PC-3 (cell line): ENCODE measurements around the gene CCL20. TPM values are rescaled to one million over a fixed set of nuclear protein-coding genes. Genes with fewer than 3 reads are reported as not detected.

Source experiments
- ATAC-seq: fragments of 200-7000 bp; cut with Tn5 transposase; 2 replicates; pipeline ENCODE4 v1.9.1; 2020; ENCODE audit warnings: mild to moderate bottlenecking, moderate library complexity
- BruUV-seq: library from RNA; stranded (reverse); fragments of 400-500 nt; replicated peaks from 2 replicates; lab custom pipeline; 2021; lab: Mats Ljungman, UMichigan
- CTCF ChIA-PET: fragments of 300-600 bp; sonication (Branson Sonifier 250); formaldehyde crosslinking; loops from one replicate; lab custom pipeline; 2022; ENCODE audit warnings: antibody characterized with exemption; lab: Charles Lee
- POLR2A ChIA-PET: fragments of 300-600 bp; sonication (Branson Sonifier 250); formaldehyde crosslinking; loops from one replicate; lab custom pipeline; 2022; ENCODE audit warnings: antibody characterized with exemption; ENCODE audit not compliant: unreplicated experiment; lab: Charles Lee
- DNase-seq: peaks from one replicate; pipeline ENCODE4 v3.0.0-alpha.2; 2015
- H2AFZ ChIP-seq: fragments of 300-600 bp; sonication (generic); 2 replicates; pipeline ENCODE4 v1.6.0; 2016; ENCODE audit warnings: antibody characterized with exemption, low read length
- H3F3A ChIP-seq: fragments of 300-600 bp; sonication (generic); one replicate; pipeline ENCODE4 v1.6.0; 2017; ENCODE audit warnings: antibody characterized with exemption, low read length, control low read depth, mild to moderate bottlenecking; ENCODE audit not compliant: unreplicated experiment
- H3K27ac ChIP-seq: fragments of 300-600 bp; sonication (generic); 2 replicates; pipeline ENCODE4 v1.5.1; 2016; ENCODE audit warnings: mild to moderate bottlenecking, low read length
- H3K27me3 ChIP-seq: fragments of 300-600 bp; sonication (generic); 2 replicates; pipeline ENCODE4 v1.6.1; 2016; ENCODE audit warnings: low read length, mixed read lengths
- H3K36me3 ChIP-seq: fragments of 300-600 bp; sonication (generic); 2 replicates; pipeline ENCODE4 v1.6.1; 2016; ENCODE audit warnings: low read depth, mixed run types, low read length, mixed read lengths
- H3K4me1 ChIP-seq: fragments of 300-600 bp; sonication (generic); 2 replicates; pipeline ENCODE4 v1.5.1; 2016; ENCODE audit warnings: low read length; ENCODE audit not compliant: insufficient read depth
- H3K4me2 ChIP-seq: fragments of 300-600 bp; sonication (generic); 2 replicates; pipeline ENCODE4 v1.6.0; 2016; ENCODE audit warnings: low read length
- H3K4me3 ChIP-seq: fragments of 300-600 bp; sonication (generic); 2 replicates; pipeline ENCODE4 v1.5.1; 2016; ENCODE audit warnings: mild to moderate bottlenecking, low read length, mixed read lengths
- H3K79me2 ChIP-seq: fragments of 300-600 bp; sonication (generic); 2 replicates; pipeline ENCODE4 v1.6.1; 2017; ENCODE audit warnings: low read length, mixed read lengths
- H3K9ac ChIP-seq: fragments of 300-600 bp; sonication (generic); 2 replicates; pipeline ENCODE4 v1.6.0; 2016; ENCODE audit warnings: mild to moderate bottlenecking, low read length
- H3K9me2 ChIP-seq: fragments of 300-600 bp; sonication (generic); replicated peaks from 2 replicates; pipeline ENCODE4 v1.6.1; 2016; ENCODE audit warnings: mixed run types, low read length, mixed read lengths
- H3K9me3 ChIP-seq: fragments of 300-600 bp; sonication (generic); 2 replicates; pipeline ENCODE4 v1.6.1; 2016; ENCODE audit warnings: low read length, mixed read lengths
- H4K20me1 ChIP-seq: fragments of 300-600 bp; sonication (generic); 2 replicates; pipeline ENCODE4 v1.6.1; 2016; ENCODE audit warnings: low read length, mixed read lengths
- EZH2 ChIP-seq: fragments of 300-600 bp; sonication (generic); IDR thresholded peaks from one replicate; pipeline ENCODE4 v1.6.1; 2017; ENCODE audit warnings: antibody characterized with exemption, mild to moderate bottlenecking, low read length; ENCODE audit not compliant: unreplicated experiment
- EZH2phosphoT487 ChIP-seq: fragments of 300-600 bp; sonication (generic); IDR thresholded peaks from 2 replicates; pipeline ENCODE4 v1.6.1; 2018; ENCODE audit warnings: mild to moderate bottlenecking, antibody characterized with exemption, low read length, borderline replicate concordance
- intact Hi-C: fragments of 100-400 bp; cut with micrococcal nuclease; formaldehyde crosslinking; loops from 2 replicates; pipeline ENCODE4 v1.9.0; 2023
- total RNA-seq: library from RNA; depleted of rRNA; stranded (reverse); fragments of >200 nt; gene quantifications from 2 replicates; pipeline ENCODE4 v1.2.3, GENCODE V29; 2014
- TF ChIP-seq, protein P1 (sequence below): fragments of 300-600 bp; sonication (generic); conservative IDR thresholded peaks from 2 replicates; pipeline ENCODE4 v1.5.1; 2017; ENCODE audit warnings: antibody characterized with exemption, low read depth, mild to moderate bottlenecking, low read length

Gene CCL20
- total RNA-seq, 1 experiment from 2014 or later, result 1.8 TPM

DNA sequence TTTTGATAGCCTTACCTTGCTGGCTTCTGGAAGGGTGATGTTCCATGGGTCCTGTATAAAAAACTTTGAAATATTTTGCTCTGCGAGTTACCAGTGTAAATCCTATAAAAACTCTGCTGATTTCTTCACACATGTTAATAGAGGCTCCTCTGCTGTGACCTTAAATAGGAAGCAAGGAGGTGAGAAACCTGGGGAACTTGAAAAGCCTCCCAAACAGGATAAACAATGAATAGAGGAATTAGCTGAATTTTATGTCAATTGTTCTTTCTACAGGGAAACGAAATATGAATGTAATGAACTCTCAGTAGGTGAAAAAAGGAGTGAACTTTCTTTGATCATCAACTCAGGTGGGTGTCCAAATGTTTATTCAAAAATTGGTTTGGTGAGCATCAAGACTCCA is 10.8 kb upstream of the CCL20 start:
- H3K4me3 ChIP-seq, result no peak overlapping the region
- no peaks in the 10 kb centered on the region for H3K4me1 ChIP-seq
- ATAC-seq (no peak), DNase-seq (no peak)
- no peaks in the 10 kb centered on the region for H3K27me3 ChIP-seq
- no peak overlapping the region for H3K27ac ChIP-seq
- CTCF ChIA-PET, result no interaction called here
- H3K9ac ChIP-seq, result no peak overlapping the region
- intact Hi-C loops, result no loop called here
- TF ChIP-seq EZH2phosphoT487 (no peak), EZH2 (no peak)
- TF ChIP-seq, protein P1, sequence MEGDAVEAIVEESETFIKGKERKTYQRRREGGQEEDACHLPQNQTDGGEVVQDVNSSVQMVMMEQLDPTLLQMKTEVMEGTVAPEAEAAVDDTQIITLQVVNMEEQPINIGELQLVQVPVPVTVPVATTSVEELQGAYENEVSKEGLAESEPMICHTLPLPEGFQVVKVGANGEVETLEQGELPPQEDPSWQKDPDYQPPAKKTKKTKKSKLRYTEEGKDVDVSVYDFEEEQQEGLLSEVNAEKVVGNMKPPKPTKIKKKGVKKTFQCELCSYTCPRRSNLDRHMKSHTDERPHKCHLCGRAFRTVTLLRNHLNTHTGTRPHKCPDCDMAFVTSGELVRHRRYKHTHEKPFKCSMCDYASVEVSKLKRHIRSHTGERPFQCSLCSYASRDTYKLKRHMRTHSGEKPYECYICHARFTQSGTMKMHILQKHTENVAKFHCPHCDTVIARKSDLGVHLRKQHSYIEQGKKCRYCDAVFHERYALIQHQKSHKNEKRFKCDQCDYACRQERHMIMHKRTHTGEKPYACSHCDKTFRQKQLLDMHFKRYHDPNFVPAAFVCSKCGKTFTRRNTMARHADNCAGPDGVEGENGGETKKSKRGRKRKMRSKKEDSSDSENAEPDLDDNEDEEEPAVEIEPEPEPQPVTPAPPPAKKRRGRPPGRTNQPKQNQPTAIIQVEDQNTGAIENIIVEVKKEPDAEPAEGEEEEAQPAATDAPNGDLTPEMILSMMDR, result no peak
- no TSS peak for BruUV-seq
- no peaks in the 10 kb centered on the region for H3K79me2 ChIP-seq
- POLR2A ChIA-PET, result no interaction called here
- H4K20me1 ChIP-seq, result no peaks in the 10 kb centered on the region
- no peaks in the 10 kb centered on the region for H3K9me3 ChIP-seq
- H2AFZ ChIP-seq, result no peak overlapping the region
- H3F3A ChIP-seq, result no peaks in the 10 kb centered on the region
- H3K9me2 ChIP-seq, result no peaks in the 10 kb centered on the region
- no peaks in the 10 kb centered on the region for H3K36me3 ChIP-seq
- no peak overlapping the region for H3K4me2 ChIP-seq

DNA sequence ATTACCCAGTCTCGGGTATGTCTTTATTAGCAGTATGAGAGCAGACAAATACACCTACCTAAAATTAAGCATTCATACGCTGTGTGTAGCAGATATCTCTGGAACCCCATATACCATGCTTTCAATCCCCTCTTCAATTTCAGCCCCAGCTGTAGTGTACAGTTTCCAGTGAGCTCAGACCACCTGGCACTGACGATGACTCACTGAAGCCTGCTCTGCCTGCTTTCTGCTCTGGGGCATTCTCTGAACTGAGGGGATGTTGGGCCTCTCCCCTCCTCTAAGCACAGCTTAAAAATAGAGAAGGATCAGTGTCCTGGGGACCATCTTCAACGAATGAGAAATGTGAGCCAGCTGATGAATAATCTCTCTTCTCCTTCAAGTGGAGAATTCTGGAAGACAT is 8.7 kb upstream of the CCL20 start:
- H3K4me2 ChIP-seq, result no peak overlapping the region
- ChIA-PET POLR2A (no interaction called here), CTCF (no interaction called here)
- H3K27ac ChIP-seq, result no peak overlapping the region
- BruUV-seq, result no TSS peak
- no peaks in the 10 kb centered on the region for H3K9me2 ChIP-seq
- H3K9ac ChIP-seq, result no peak overlapping the region
- intact Hi-C loops, result no loop called here
- peak; percentile 13 for DNase-seq
- TF ChIP-seq EZH2, result no peak
- TF ChIP-seq EZH2phosphoT487, result no peak
- TF ChIP-seq, protein P1, result no peak
- H3K4me1 ChIP-seq, result no peaks in the 10 kb centered on the region
- no peaks in the 10 kb centered on the region for H3F3A ChIP-seq
- H3K9me3 ChIP-seq, result no peaks in the 10 kb centered on the region
- H4K20me1 ChIP-seq, result no peaks in the 10 kb centered on the region
- ATAC-seq, result no peak
- no peaks in the 10 kb centered on the region for H3K36me3 ChIP-seq
- H3K79me2 ChIP-seq, result no peaks in the 10 kb centered on the region
- no peak overlapping the region for H3K4me3 ChIP-seq
- H3K27me3 ChIP-seq, result no peaks in the 10 kb centered on the region
- no peak overlapping the region for H2AFZ ChIP-seq

DNA sequence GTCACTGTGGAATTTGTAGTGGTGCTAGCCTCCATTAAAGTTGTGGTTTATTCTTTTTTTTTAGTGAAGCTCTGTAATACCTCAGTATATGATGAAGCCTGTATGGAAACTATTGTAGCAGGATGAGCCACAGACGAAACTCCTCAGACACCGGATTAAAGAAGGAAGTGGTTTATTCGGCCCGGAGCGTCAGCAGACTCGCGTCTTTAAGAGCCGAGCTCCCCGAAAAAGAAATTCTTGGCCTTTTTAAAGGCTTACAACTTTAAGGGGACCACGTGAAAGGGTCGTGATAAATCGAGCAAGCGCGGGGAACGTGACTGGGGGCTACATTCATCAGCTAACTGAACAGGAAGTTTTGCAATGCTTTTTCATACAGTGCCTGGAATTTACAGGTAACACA is 8.1 kb upstream of the CCL20 start:
- Histone ChIP-seq H3K9me2 (no peaks in the 10 kb centered on the region), H4K20me1 (no peaks in the 10 kb centered on the region), H3F3A (no peaks in the 10 kb centered on the region), H3K4me1 (no peaks in the 10 kb centered on the region), H3K4me2 (no peak overlapping the region), H3K79me2 (no peaks in the 10 kb centered on the region), H2AFZ (no peak overlapping the region), H3K27ac (no peak overlapping the region), H3K36me3 (no peaks in the 10 kb centered on the region), H3K9ac (no peak overlapping the region), H3K27me3 (no peaks in the 10 kb centered on the region), H3K4me3 (no peak overlapping the region), H3K9me3 (no peaks in the 10 kb centered on the region)
- TF ChIP-seq, protein P1, result no peak
- TF ChIP-seq EZH2, result no peak
- TF ChIP-seq EZH2phosphoT487, result no peak
- no peak for DNase-seq
- ChIA-PET POLR2A (no interaction called here), CTCF (no interaction called here)
- ATAC-seq, result no peak
- intact Hi-C loops, result no loop called here
- BruUV-seq, result no TSS peak
